Chondrocyte (in vitro differentiated cells): ENCODE data around the gene ICAM2. TPM values are rescaled to one million over a fixed set of nuclear protein-coding genes. Genes with fewer than 3 reads are reported as not detected.

ENCODE experiments used
- DNase-seq: peaks from one replicate; pipeline ENCODE4 v3.0.0; 2021; ENCODE audit warnings: mixed read lengths, low spot score
- H3K27ac Mint-ChIP-seq: one replicate; pipeline ENCODE4 v1.8.0; 2021; ENCODE audit warnings: mild to moderate bottlenecking, moderate library complexity, mixed read lengths; ENCODE audit not compliant: unreplicated experiment
- H3K27me3 Mint-ChIP-seq: 2 replicates; pipeline ENCODE4 v1.8.0; 2021; ENCODE audit warnings: low read depth, mixed read lengths
- H3K36me3 Mint-ChIP-seq: 2 replicates; pipeline ENCODE4 v1.8.0; 2021; ENCODE audit warnings: low read depth, mixed read lengths
- H3K4me1 Mint-ChIP-seq: 2 replicates; pipeline ENCODE4 v1.8.0; 2021; ENCODE audit warnings: low read depth, mild to moderate bottlenecking, mixed read lengths
- H3K4me3 Mint-ChIP-seq: one replicate; pipeline ENCODE4 v1.8.0; 2021; ENCODE audit warnings: mild to moderate bottlenecking, moderate library complexity, mixed read lengths; ENCODE audit not compliant: unreplicated experiment
- H3K9me3 Mint-ChIP-seq: 2 replicates; pipeline ENCODE4 v1.8.0; 2021; ENCODE audit warnings: low read depth, mixed read lengths
- CTCF ChIP-seq: fragments of 200-600 bp; sonication (generic); IDR thresholded peaks from 2 replicates; pipeline ENCODE4 v1.5.0; 2021; ENCODE audit warnings: antibody characterized with exemption, mild to moderate bottlenecking, moderate library complexity
- total RNA-seq: library from RNA; stranded (reverse); gene quantifications from 3 replicates; pipeline ENCODE4 v1.2.1, GENCODE V29; 2021

ICAM2 gene
- total RNA-seq, 1 donor from 2014 or later = not detected

- TF ChIP-seq CTCF = no peak
- Mint-ChIP-seq H3K27me3 (no peaks in the 10 kb centered on the region), H3K36me3 (peaks cover 49% of the 10 kb centered on the region), H3K4me3 (no peak overlapping the region), H3K27ac (no peak overlapping the region), H3K4me1 (no peaks in the 10 kb centered on the region), H3K9me3 (peaks cover 18% of the 10 kb centered on the region)
- DNase-seq = no peak
Observed at GRCh38 chr17:64065161-64065560, 44.7 kb upstream of the ICAM2 start.

GRCh38 chr17:64064331-64064730 is 43.9 kb upstream of the ICAM2 start:
- Mint-ChIP-seq H3K27ac (no peak overlapping the region), H3K4me1 (no peaks in the 10 kb centered on the region), H3K27me3 (no peaks in the 10 kb centered on the region)

GRCh38 chr17:64063766-64064224 is 43.4 kb upstream of the ICAM2 start:
- H3K9me3 Mint-ChIP-seq = peaks cover 4% of the 10 kb centered on the region
- no peak overlapping the region for H3K27ac Mint-ChIP-seq
- H3K36me3 Mint-ChIP-seq = peaks cover 41% of the 10 kb centered on the region

More at GRCh38 chr17:64064331-64064730, 43.9 kb upstream of the ICAM2 start:
- no peak overlapping the region for H3K4me3 Mint-ChIP-seq
- no peak for DNase-seq
- TF ChIP-seq CTCF = no peak
- peaks cover 10% of the 10 kb centered on the region for H3K9me3 Mint-ChIP-seq
- H3K36me3 Mint-ChIP-seq = peaks cover 44% of the 10 kb centered on the region

GRCh38 chr17:64063088-64063487 is 42.7 kb upstream of the ICAM2 start:
- Mint-ChIP-seq H3K27ac (no peak overlapping the region), H3K27me3 (no peaks in the 10 kb centered on the region), H3K36me3 (peaks cover 37% of the 10 kb centered on the region), H3K9me3 (no peaks in the 10 kb centered on the region), H3K4me1 (peaks cover 6% of the 10 kb centered on the region), H3K4me3 (no peak overlapping the region)
- DNase-seq = no peak
- TF ChIP-seq CTCF = no peak

More at GRCh38 chr17:64063766-64064224, 43.4 kb upstream of the ICAM2 start:
- no peak for DNase-seq
- TF ChIP-seq CTCF = peak; percentile 69
- Mint-ChIP-seq H3K4me1 (peaks cover 2% of the 10 kb centered on the region), H3K4me3 (no peak overlapping the region), H3K27me3 (no peaks in the 10 kb centered on the region)

- Mint-ChIP-seq H3K27me3 (no peaks in the 10 kb centered on the region), H3K9me3 (no peaks in the 10 kb centered on the region)
Observed at GRCh38 chr17:64061178-64061898, 40.9 kb upstream of the ICAM2 start.

More at GRCh38 chr17:64061178-64061898, 40.9 kb upstream of the ICAM2 start:
- DNase-seq = no peak
- peaks cover 6% of the 10 kb centered on the region for H3K4me1 Mint-ChIP-seq
- H3K36me3 Mint-ChIP-seq = peaks cover 35% of the 10 kb centered on the region
- no peak overlapping the region for H3K4me3 Mint-ChIP-seq
- TF ChIP-seq CTCF = no peak
- no peak overlapping the region for H3K27ac Mint-ChIP-seq
